ENCODE measurements around the gene PSMD12.

The PSMD12 gene

GRCh38 chr17:67381929-67382257 is 15.5 kb upstream of the PSMD12 start:
- Histone ChIP-seq H3K4me1 (ENCODE audit: control insufficient read depth, low read length) (peaks cover 18% of the 10 kb centered on the region), H3K4me3 (ENCODE audit: low read length) (no peak overlapping the region)

GRCh38 chr17:67379251-67379630 is 12.9 kb upstream of the PSMD12 start:
- no peaks in the 10 kb centered on the region for H3K9me2 ChIP-seq (replicated peaks; ENCODE audit: control insufficient read depth, low read length)
- H3K27ac ChIP-seq (ENCODE audit: low read depth, low read length) = no peak overlapping the region
- H3K79me2 ChIP-seq (ENCODE audit: control insufficient read depth, low read length) = peaks cover 15% of the 10 kb centered on the region
- peak overlapping the region; percentile 85 for H3K4me3 ChIP-seq (ENCODE audit: low read length)
- TF ChIP-seq CTCF (IDR thresholded peaks at IDR 0.05; ENCODE audit: low read depth, low read length, poor library complexity, severe bottlenecking) = no peak
- no peak for TF ChIP-seq EZH2phosphoT487 (IDR thresholded peaks at IDR 0.05; ENCODE audit: borderline replicate concordance, low read length)
- peak overlapping the region; percentile 91 for H3K4me2 ChIP-seq (ENCODE audit: low read length)
- H3K9me3 ChIP-seq (ENCODE audit: control insufficient read depth, insufficient read depth, low read length) = no peaks in the 10 kb centered on the region
- H4K20me1 ChIP-seq (ENCODE audit: control insufficient read depth, insufficient read depth, low read depth, low read length) = no peaks in the 10 kb centered on the region
- peaks cover 4% of the 10 kb centered on the region; the same call in 1 of the 2 replicates for H3K36me3 ChIP-seq (ENCODE audit: control insufficient read depth, low read length)
- peaks cover 35% of the 10 kb centered on the region for H3K4me1 ChIP-seq (ENCODE audit: control insufficient read depth, low read length)
- peaks cover 16% of the 10 kb centered on the region for H3K27me3 ChIP-seq (ENCODE audit: control insufficient read depth, low read length)
- peaks cover 13% of the 10 kb centered on the region for H3F3A ChIP-seq (ENCODE audit: control insufficient read depth, insufficient read depth)

More at GRCh38 chr17:67381929-67382257, 15.5 kb upstream of the PSMD12 start:
- no peak overlapping the region for H3K4me2 ChIP-seq (ENCODE audit: low read length)
- H3K36me3 ChIP-seq (ENCODE audit: control insufficient read depth, low read length) = peaks cover 4% of the 10 kb centered on the region; the same call in 1 of the 2 replicates
- peaks cover 6% of the 10 kb centered on the region for H3K27me3 ChIP-seq (ENCODE audit: control insufficient read depth, low read length)
- no peaks in the 10 kb centered on the region for H3K9me3 ChIP-seq (ENCODE audit: control insufficient read depth, insufficient read depth, low read length)
- H4K20me1 ChIP-seq (ENCODE audit: control insufficient read depth, insufficient read depth, low read depth, low read length) = no peaks in the 10 kb centered on the region
- TF ChIP-seq EZH2phosphoT487 (IDR thresholded peaks at IDR 0.05; ENCODE audit: borderline replicate concordance, low read length) = no peak
- TF ChIP-seq CTCF (IDR thresholded peaks at IDR 0.05; ENCODE audit: low read depth, low read length, poor library complexity, severe bottlenecking) = no peak
- H3F3A ChIP-seq (ENCODE audit: control insufficient read depth, insufficient read depth) = peaks cover 3% of the 10 kb centered on the region
- no peak overlapping the region for H3K27ac ChIP-seq (ENCODE audit: low read depth, low read length)
- H3K9me2 ChIP-seq (replicated peaks; ENCODE audit: control insufficient read depth, low read length) = no peaks in the 10 kb centered on the region
- peaks cover 23% of the 10 kb centered on the region for H3K79me2 ChIP-seq (ENCODE audit: control insufficient read depth, low read length)

- Histone ChIP-seq H3K27ac (ENCODE audit: low read depth, low read length) (peak overlapping the region; percentile 60), H3K4me2 (ENCODE audit: low read length) (peak overlapping the region; percentile 91), H3K27me3 (ENCODE audit: control insufficient read depth, low read length) (peaks cover 16% of the 10 kb centered on the region), H3K9me3 (ENCODE audit: control insufficient read depth, insufficient read depth, low read length) (no peaks in the 10 kb centered on the region), H4K20me1 (ENCODE audit: control insufficient read depth, insufficient read depth, low read depth, low read length) (no peaks in the 10 kb centered on the region), H3K36me3 (ENCODE audit: control insufficient read depth, low read length) (peaks cover 4% of the 10 kb centered on the region; the same call in 1 of the 2 replicates), H3K4me3 (ENCODE audit: low read length) (peak overlapping the region; percentile 85), H3K4me1 (ENCODE audit: control insufficient read depth, low read length) (peaks cover 35% of the 10 kb centered on the region), H3F3A (ENCODE audit: control insufficient read depth, insufficient read depth) (peaks cover 14% of the 10 kb centered on the region), H3K79me2 (ENCODE audit: control insufficient read depth, low read length) (peaks cover 12% of the 10 kb centered on the region), H3K9me2 (replicated peaks; ENCODE audit: control insufficient read depth, low read length) (no peaks in the 10 kb centered on the region)
- peak; percentile 53 for TF ChIP-seq CTCF (IDR thresholded peaks at IDR 0.05; ENCODE audit: low read depth, low read length, poor library complexity, severe bottlenecking)
- no peak for TF ChIP-seq EZH2phosphoT487 (IDR thresholded peaks at IDR 0.05; ENCODE audit: borderline replicate concordance, low read length)
These were observed 12.3 kb upstream of the PSMD12 start for GRCh38 chr17:67378454-67379250.
